GM12891 (cell line): ENCODE results near the gene GLRA3.

Experiments used
- DNase-seq: peaks from one replicate; pipeline ENCODE4 v3.0.0; 2011; ENCODE audit warnings: low spot score; ENCODE audit not compliant: insufficient read length
- FAIRE-seq: peaks from 2 replicates; lab custom pipeline; 2011; peaks lifted over from hg19 to GRCh38; lab: Jason Lieb, UNC
- PAX5 ChIP-seq: IDR thresholded peaks from 2 replicates; pipeline ENCODE4 v1.6.1; 2011; ENCODE audit warnings: low read length, moderate library complexity, mild to moderate bottlenecking; ENCODE audit not compliant: insufficient read depth, severe bottlenecking
- POLR2A ChIP-seq: IDR thresholded peaks from 2 replicates; pipeline ENCODE4 v1.6.1; 2011; ENCODE audit warnings: low read depth, low read length, control low read depth
- POLR2AphosphoS5 ChIP-seq: IDR thresholded peaks from 2 replicates; pipeline ENCODE4 v1.6.1; 2011; ENCODE audit warnings: low read depth, low read length, control low read depth
- POU2F2 ChIP-seq: IDR thresholded peaks from 2 replicates; pipeline ENCODE4 v1.6.1; 2011; ENCODE audit warnings: low read depth, mild to moderate bottlenecking, control low read depth, low read length, moderate library complexity
- SPI1 ChIP-seq: IDR thresholded peaks from 2 replicates; pipeline ENCODE4 v1.6.1; 2011; ENCODE audit warnings: low read depth, low read length, control low read depth
- TAF1 ChIP-seq: IDR thresholded peaks from 2 replicates; pipeline ENCODE4 v1.6.1; 2011; ENCODE audit warnings: low read depth, low read length, control low read depth

The GLRA3 gene

GRCh38 chr4:174674305-174674840, 154.7 kb downstream of the GLRA3 start:
- DNase-seq (no peak), FAIRE-seq (no peak)
- no peak for TF ChIP-seq POLR2A
- no peak for TF ChIP-seq POLR2AphosphoS5
- TF ChIP-seq SPI1 = no peak
- TF ChIP-seq TAF1 = no peak
- TF ChIP-seq PAX5 = no peak
- TF ChIP-seq POU2F2 = no peak

- TF ChIP-seq PAX5 (no peak), POLR2A (no peak), TAF1 (no peak), POU2F2 (no peak), SPI1 (no peak), POLR2AphosphoS5 (no peak)
- FAIRE-seq (no peak), DNase-seq (no peak)
These were observed 155.2 kb downstream of the GLRA3 start for GRCh38 chr4:174673865-174674264.

- no peak for FAIRE-seq
- no peak for DNase-seq
- no peak for TF ChIP-seq POLR2AphosphoS5
- no peak for TF ChIP-seq PAX5
These were observed 156.8 kb downstream of the GLRA3 start for GRCh38 chr4:174672276-174672675.

DNA sequence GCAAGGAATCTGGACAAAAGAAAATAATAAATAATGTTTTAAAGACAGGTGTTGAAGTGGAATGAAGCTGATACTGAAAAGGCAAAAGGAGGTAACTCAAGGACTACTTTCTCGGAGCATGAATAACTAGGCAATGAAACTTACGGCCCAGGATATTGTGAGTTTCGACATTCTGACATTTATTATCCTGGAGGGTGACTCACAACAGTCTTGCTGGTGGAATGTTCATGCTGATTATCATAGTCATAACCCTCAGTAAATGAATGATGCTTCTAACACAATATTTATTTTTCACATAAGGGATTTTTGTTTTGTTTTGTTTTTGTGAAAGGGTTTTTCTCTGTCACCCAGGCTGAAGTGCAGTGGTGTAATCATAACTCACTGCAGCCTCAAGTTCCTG, 159.8 kb downstream of the GLRA3 start:
- FAIRE-seq (no peak), DNase-seq (no peak)
- TF ChIP-seq SPI1 = no peak
- no peak for TF ChIP-seq POU2F2
- no peak for TF ChIP-seq TAF1
- no peak for TF ChIP-seq POLR2AphosphoS5

GRCh38 chr4:174665799-174666198, 163.2 kb downstream of the GLRA3 start:
- FAIRE-seq = no peak

GRCh38 chr4:174663216-174663615, 165.8 kb downstream of the GLRA3 start:
- DNase-seq (no peak), FAIRE-seq (no peak)
- TF ChIP-seq POLR2A = no peak
- no peak for TF ChIP-seq POLR2AphosphoS5
- TF ChIP-seq PAX5 = no peak
- TF ChIP-seq SPI1 = no peak
- no peak for TF ChIP-seq TAF1
- TF ChIP-seq POU2F2 = no peak

More at GRCh38 chr4:174665799-174666198, 163.2 kb downstream of the GLRA3 start:
- DNase-seq = no peak
- TF ChIP-seq PAX5 (no peak), POU2F2 (no peak), TAF1 (no peak), POLR2A (no peak), SPI1 (no peak), POLR2AphosphoS5 (no peak)

- DNase-seq = no peak
- TF ChIP-seq POLR2AphosphoS5 (no peak), PAX5 (no peak), POU2F2 (no peak)
- FAIRE-seq = no peak
These were observed 170.8 kb downstream of the GLRA3 start for GRCh38 chr4:174658246-174658645.

GRCh38 chr4:174657472-174657871, 171.6 kb downstream of the GLRA3 start:
- no peak for DNase-seq
- TF ChIP-seq POU2F2 (no peak), TAF1 (no peak), POLR2AphosphoS5 (no peak), SPI1 (no peak), PAX5 (no peak), POLR2A (no peak)
- FAIRE-seq = no peak

DNA sequence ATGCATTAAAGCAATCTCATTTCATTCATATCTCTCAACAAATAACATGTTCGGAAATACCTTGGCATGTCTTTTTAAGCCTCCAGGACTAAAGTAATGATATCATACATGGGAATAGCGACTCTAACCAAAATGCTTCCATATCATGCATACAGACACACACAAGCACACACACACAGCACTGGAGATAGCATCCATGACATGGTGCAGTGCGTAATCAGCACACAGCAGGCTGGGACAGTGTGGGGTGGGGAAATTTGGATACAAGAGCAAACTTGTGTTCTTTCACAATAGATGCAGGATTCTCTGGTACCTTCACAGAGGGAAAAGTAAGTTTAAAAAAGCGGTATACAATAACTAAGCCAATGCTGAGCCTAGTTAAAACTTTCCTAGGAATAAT, 174.4 kb downstream of the GLRA3 start:
- DNase-seq (no peak), FAIRE-seq (no peak)
- no peak for TF ChIP-seq SPI1
- no peak for TF ChIP-seq POU2F2
- TF ChIP-seq PAX5 = no peak
- TF ChIP-seq POLR2AphosphoS5 = no peak
- no peak for TF ChIP-seq POLR2A
- no peak for TF ChIP-seq TAF1

DNA sequence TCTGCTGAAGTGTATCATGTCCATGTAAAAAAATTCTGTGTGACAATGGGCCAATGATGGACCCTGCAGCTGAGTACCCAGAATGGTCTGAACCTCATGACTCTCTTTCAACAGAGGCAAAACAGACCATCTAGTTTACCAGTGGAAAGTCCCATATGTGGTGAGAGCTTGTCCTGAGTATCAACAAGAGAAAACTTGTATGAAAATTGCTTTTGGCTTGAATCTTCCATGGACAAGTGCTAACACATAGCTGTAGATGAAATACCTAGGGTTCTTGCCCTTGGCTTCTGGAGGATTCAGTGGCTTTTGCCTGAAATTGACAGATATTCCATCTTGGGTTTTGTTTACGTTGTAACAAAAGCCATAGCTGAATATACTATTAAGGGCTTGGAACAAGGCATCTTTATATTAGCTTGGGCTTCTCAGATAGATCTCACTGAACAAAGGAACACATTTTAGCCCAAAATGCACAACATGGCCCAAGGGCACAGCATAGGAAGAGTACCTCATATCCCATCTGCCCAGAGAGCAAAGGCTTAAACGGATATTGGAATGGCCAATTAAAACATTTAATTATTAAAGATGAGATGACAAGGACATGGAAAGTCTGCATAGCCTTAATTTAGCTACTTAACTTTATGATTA, 178.2 kb downstream of the GLRA3 start:
- no peak for TF ChIP-seq POLR2A
- TF ChIP-seq TAF1 = no peak
- no peak for TF ChIP-seq PAX5
- no peak for TF ChIP-seq SPI1
- TF ChIP-seq POU2F2 = no peak
- TF ChIP-seq POLR2AphosphoS5 = no peak
- FAIRE-seq (no peak), DNase-seq (no peak)
